GM21515 (cell line): Measurements from ENCODE around the gene TBC1D5.

ENCODE experiments used
- ATAC-seq: cut with Tn5 transposase; IDR thresholded peaks from one replicate; pipeline ENCODE4 v1.9.1; 2021; ENCODE audit not compliant: unreplicated experiment

Gene TBC1D5

GRCh38 chr3:17122758-17123157 is 619.7 kb downstream of the TBC1D5 start:
- ATAC-seq, result no peak

GRCh38 chr3:17121336-17121735 is 621.1 kb downstream of the TBC1D5 start:
- no peak for ATAC-seq

- no peak for ATAC-seq
Observed at GRCh38 chr3:17120115-17120514, 622.3 kb downstream of the TBC1D5 start.

- ATAC-seq, result no peak
Observed at GRCh38 chr3:17119201-17120072, 623.0 kb downstream of the TBC1D5 start.

GRCh38 chr3:17118771-17119170 is 623.7 kb downstream of the TBC1D5 start:
- ATAC-seq, result no peak

GRCh38 chr3:17116007-17116600 is 626.3 kb downstream of the TBC1D5 start:
- no peak for ATAC-seq

- ATAC-seq, result no peak
Observed at GRCh38 chr3:17115186-17115585, 627.2 kb downstream of the TBC1D5 start.

GRCh38 chr3:17111586-17111985 is 630.8 kb downstream of the TBC1D5 start:
- no peak for ATAC-seq

GRCh38 chr3:17110660-17111396 is 631.6 kb downstream of the TBC1D5 start:
- no peak for ATAC-seq
